Heart left ventricle (tissue), 13 donors: ENCODE results near the gene ABHD10.

Experiments used
- POLR2A ChIP-seq, 2 donors: fragments of 450-650 bp; IDR thresholded peaks; one replicate each; pipeline ENCODE4 v1.6.1; 2017; ENCODE audit warnings: antibody characterized with exemption in 2 of 2, mild to moderate bottlenecking in 2 of 2, moderate library complexity in 2 of 2
- TF ChIP-seq, protein P1 (sequence below), 12 donors: fragments of 200-600 bp; sonication (generic) in 4 of 12; IDR thresholded peaks; one replicate each; pipeline versions ENCODE4 v1.5.0 to v1.8.0; 2018 to 2022; ENCODE audit warnings: antibody characterized with exemption in 12 of 12, mild to moderate bottlenecking in 5 of 12
- donor health status: ischemic (EF 13 %, LVEDD 7.1; RV severe dilation, severe dysfunction).
- donor health status: DM: no; HTN: yes; CAD: no.
- donor health status: DM: no; HTN: no; CAD: no.
- donor health status: ischemic (EF 25% LVEDD 6.9; RV normal size, moderate dysfunction).
- donor health status: ischemic (EF 25% LVEDD 5.7; RV mildly dilated, moderate dysfunction).
- donor health status: ischemic (EF 35%, LVEDD 5.7; RV mildly dilated, moderate dysfunction).
- donor health status: nonischemic (EF 11% LVEDD 7.7; RV severe dilation, severe dysfunction).
- donor health status: DM: yes; HTN: yes; CAD: no.
- donor health status: PGD.
- donor health status: ischemic (EF 29% LVEDD 5.4; RV normal size, mild dysfunction).
- donor health status: nonischemic (EF 23%, LVEDD 6.1; RV moderate dilation, normal function).

GRCh38 chr3:111965484-111965883 is 13.3 kb upstream of the ABHD10 start:
- TF ChIP-seq, protein P1, sequence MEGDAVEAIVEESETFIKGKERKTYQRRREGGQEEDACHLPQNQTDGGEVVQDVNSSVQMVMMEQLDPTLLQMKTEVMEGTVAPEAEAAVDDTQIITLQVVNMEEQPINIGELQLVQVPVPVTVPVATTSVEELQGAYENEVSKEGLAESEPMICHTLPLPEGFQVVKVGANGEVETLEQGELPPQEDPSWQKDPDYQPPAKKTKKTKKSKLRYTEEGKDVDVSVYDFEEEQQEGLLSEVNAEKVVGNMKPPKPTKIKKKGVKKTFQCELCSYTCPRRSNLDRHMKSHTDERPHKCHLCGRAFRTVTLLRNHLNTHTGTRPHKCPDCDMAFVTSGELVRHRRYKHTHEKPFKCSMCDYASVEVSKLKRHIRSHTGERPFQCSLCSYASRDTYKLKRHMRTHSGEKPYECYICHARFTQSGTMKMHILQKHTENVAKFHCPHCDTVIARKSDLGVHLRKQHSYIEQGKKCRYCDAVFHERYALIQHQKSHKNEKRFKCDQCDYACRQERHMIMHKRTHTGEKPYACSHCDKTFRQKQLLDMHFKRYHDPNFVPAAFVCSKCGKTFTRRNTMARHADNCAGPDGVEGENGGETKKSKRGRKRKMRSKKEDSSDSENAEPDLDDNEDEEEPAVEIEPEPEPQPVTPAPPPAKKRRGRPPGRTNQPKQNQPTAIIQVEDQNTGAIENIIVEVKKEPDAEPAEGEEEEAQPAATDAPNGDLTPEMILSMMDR (IDR thresholded peaks at IDR 0.05), result no peak
- TF ChIP-seq POLR2A (IDR thresholded peaks at IDR 0.05), result no peak
